ENCODE data around the gene CCR2.

CCR2 gene

DNA sequence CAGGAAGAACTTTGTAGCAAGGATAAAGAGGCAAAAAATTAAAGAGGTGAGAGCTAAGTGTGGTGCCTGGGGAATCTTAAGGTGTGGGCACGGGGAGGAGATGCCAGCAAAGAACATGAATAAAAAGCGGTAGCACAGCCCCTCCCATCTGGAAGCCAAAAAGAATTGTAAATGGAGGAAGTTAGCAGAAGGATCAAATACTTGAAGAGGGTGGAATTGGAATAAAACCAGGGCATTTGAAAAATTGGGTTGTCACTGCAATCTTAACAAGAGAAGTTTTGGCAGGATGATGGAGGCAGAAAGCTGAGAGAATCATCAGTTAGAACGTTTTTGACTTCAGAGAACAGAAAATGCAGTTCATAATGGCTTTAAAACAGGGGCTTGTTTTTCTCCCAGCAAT is 2.4 kb downstream of the CCR2 start:
- DNase-seq: no peak

DNA sequence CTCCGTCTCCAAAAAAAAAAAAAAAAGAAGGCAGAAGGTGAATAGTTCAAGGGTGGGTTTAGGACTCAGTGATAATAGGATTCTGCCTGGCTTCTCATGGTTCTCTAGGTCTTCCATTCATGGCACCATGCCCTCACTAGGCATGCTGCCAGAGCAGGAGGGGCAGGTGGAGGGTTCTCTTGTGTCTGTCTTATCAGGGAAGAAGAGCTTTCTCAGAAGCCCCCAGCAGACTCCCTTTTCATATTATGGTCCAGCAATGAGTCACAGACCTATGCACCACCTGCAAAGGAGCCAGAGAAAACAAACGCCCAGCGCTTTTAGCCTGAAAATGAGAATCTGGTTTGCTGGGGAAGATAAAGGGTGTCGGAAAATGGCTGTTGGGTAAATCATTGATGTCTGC is 3.0 kb downstream of the CCR2 start:
- no peak for DNase-seq

DNA sequence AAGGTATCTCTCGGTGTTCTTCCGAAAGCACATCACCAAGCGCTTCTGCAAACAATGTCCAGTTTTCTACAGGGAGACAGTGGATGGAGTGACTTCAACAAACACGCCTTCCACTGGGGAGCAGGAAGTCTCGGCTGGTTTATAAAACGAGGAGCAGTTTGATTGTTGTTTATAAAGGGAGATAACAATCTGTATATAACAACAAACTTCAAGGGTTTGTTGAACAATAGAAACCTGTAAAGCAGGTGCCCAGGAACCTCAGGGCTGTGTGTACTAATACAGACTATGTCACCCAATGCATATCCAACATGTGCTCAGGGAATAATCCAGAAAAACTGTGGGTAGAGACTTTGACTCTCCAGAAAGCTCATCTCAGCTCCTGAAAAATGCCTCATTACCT is 4.6 kb downstream of the CCR2 start:
- DNase-seq: no peak

DNA sequence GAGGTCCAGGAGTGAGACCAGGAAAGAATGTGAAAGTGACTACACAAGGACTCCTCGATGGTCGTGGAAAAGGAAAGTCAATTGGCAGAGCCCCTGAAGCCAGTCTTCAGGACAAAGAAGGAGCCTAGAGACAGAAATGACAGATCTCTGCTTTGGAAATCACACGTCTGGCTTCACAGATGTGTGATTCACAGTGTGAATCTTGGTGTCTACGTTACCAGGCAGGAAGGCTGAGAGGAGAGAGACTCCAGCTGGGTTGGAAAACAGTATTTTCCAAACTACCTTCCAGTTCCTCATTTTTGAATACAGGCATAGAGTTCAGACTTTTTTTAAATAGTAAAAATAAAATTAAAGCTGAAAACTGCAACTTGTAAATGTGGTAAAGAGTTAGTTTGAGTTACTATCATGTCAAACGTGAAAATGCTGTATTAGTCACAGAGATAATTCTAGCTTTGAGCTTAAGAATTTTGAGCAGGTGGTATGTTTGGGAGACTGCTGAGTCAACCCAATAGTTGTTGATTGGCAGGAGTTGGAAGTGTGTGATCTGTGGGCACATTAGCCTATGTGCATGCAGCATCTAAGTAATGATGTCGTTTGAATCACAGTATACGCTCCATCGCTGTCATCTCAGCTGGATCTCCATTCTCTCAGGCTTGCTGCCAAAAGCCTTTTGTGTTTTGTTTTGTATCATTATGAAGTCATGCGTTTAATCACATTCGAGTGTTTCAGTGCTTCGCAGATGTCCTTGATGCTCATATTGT is 6.0 kb downstream of the CCR2 start:
- DNase-seq: no peak

DNA sequence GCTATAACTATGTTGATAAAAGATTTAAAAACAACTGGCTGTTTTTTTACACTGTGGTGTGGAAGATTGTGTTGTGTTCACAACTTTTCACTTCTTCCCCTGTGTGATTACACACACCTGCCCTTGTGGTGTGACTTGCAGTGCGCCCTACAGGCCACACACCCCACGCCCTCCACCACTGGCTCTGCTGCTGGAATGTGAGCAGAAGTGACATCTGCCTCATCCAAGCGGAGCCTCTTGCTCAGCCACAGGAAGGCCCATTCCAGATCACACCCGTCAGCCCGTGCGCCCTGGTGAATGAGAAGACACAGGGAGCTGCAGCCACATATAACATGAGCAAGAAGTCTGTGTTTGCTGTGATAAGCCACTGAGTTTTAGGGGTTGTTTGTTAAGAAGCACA is 7.0 kb downstream of the CCR2 start:
- no peak for DNase-seq

DNA sequence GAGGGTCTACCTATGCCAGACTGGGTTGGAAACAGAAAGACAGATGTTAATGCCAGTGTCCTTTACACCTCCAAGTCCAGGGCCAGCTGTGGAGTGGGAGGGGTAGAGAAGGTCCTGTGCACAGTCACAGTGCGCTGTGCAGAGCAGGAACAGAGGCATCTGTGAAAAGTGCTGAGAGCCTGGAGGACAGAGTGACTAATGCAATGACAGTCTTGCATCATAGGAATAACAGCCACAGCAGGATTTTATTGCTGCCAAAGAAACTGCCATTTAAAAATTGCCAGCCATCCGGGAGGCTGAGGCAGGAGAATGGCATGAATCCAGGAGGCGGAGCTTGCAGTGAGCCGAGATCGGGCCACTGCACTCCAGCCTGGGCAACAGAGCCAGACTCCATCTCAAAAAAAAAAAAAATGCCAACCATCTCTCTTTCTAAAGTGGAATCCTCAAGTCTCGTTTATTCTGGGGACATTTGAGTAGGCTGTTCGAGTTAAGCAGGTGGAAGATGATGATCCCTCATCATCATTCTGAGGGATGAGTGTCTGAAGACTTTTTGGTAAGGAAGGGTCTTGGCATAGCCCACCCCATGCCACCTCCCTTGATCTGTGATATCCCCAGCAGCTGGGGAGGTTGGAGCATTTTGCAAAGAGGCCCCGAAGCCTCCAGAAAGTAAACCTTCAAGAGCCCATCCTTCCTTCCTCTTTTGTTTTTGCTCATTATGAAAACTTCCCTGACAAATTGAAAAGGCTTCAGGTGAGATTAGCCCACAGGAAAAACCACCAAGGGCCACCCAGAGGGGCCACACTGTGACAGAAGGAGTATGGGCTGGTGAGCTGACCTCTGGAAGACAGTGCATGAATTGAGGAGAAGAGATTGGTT is 7.7 kb downstream of the CCR2 start:
- DNase-seq: no peak

DNA sequence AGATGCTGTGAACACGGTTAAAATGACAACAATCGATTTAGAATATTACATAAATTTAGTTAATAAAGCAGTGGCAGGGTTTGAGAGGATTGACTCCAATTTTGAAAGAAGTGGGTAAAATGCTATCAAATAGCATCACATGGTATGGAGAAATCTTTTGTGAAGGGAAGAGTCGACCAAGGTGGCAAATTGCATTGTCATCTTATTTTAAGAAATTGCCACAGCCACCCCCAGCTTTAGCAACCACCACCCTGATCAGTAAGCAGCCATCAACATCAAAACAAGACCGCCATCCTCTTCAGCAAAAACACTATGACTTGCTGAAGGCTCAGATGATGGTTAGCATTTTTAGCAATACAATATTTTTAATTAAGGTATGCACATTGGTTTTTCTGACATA is 11.1 kb downstream of the CCR2 start:
- no peak for DNase-seq

DNA sequence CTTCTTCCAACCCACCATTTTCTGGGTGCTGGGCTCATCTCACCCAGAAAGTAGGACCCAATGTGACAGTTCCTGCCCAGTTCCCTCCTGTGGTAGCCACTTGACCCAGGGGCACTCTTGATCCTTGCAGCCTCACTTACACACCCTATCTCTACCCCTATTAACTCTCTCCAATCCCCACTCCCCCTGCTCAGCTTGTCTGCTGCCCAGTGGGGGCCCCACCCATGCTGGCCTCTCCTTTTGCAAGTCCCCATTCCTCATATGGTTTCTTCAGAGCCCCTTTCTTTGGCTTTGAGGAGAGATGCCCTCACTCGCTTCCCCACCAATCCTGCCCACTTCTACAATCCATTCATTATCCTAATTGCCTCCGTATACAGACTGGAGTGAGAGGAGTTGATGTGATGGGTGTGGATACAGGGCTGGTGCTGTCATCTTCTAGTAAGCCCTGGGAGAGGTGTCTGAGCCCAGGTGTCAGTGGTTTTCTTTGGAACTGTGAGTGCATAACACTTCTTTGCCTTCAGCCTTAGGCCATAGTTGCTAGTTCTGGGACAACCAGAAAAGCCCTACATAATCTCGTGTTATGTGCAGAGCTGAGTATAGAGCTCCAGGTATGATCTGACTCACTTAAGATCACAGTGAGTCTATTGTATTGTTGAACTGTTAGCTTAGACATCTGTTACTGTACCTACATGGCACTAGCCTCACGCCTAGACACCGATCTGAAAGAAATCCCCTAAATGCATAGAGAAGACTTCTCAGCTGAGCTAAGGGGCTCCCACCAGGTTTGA is 12.0 kb downstream of the CCR2 start:
- DNase-seq: no peak

DNA sequence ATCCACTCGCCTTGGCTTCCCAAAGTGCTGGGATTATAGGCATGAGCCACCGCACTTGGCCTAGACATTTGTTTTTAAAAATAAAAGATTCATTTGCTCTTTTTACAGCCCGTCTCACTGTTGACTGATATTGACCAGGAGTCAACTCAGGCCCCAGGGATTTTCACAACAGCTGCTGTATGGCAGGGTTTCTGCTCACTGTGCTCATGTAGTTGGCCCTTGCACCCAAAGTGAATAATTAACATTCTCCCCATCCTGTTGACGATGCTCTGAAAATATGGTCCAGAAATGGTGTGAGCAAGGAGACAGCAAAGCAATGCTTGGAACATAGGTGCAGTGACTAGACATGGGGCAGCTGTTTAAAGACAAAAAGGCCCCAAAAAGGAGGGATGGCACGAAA is 13.9 kb downstream of the CCR2 start:
- no peak for DNase-seq

DNA sequence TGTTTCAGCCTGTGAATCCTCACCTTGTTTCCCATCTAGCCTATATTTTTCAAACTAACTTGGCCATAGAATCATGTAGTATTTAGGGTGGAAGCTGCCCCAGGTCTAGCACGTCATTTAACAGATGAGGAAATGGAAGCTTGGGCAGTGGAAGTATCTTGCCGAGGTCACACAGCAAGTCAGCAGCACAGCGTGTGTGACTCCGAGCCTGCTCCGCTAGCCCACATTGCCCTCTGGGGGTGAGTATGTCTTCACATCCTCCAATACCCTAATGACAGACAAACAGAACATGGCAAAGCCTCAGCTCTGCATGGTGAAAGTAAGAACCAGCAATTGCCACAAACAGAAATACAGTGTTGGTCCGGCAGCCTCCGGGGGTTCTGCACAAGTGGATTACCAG is 14.7 kb downstream of the CCR2 start:
- no peak for DNase-seq

DNA sequence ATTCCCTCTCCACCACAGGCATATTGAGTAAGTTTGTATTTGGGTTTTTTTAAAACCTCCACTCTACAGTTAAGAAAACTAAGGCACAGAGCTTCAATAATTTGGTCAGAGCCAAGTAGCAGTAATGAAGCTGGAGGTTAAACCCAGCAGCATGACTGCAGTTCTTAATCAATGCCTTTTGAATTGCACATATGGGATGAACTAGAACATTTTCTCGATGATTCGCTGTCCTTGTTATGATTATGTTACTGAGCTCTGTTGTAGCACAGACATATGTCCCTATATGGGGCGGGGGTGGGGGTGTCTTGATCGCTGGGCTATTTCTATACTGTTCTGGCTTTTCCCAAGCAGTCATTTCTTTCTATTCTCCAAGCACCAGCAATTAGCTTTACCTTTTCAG is 15.2 kb downstream of the CCR2 start:
- no peak for DNase-seq

DNA sequence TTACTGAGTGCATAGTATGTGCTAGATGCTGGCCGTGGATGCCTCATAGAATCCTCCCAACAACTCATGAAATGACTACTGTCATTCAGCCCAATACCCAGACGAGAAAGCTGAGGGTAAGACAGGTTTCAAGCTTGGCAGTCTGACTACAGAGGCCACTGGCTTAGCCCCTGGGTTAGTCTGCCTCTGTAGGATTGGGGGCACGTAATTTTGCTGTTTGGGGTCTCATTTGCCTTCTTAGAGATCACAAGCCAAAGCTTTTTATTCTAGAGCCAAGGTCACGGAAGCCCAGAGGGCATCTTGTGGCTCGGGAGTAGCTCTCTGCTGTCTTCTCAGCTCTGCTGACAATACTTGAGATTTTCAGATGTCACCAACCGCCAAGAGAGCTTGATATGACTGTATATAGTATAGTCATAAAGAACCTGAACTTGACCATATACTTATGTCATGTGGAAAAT is 15.8 kb downstream of the CCR2 start:
- DNase-seq: no peak

DNA sequence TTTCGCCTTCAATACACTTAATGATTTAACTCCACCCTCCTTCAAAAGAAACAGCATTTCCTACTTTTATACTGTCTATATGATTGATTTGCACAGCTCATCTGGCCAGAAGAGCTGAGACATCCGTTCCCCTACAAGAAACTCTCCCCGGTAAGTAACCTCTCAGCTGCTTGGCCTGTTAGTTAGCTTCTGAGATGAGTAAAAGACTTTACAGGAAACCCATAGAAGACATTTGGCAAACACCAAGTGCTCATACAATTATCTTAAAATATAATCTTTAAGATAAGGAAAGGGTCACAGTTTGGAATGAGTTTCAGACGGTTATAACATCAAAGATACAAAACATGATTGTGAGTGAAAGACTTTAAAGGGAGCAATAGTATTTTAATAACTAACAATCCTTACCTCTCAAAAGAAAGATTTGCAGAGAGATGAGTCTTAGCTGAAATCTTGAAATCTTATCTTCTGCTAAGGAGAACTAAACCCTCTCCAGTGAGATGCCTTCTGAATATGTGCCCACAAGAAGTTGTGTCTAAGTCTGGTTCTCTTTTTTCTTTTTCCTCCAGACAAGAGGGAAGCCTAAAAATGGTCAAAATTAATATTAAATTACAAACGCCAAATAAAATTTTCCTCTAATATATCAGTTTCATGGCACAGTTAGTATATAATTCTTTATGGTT is 17.1 kb downstream of the CCR2 start, which contains the start of gene CCR5:
Gene CCR5, plus strand, starts transcription at position 108 of the 680 bp plus-strand sequence. CDS start 1,957 bp downstream, outside the sequence.
- DNase-seq: no peak

DNA sequence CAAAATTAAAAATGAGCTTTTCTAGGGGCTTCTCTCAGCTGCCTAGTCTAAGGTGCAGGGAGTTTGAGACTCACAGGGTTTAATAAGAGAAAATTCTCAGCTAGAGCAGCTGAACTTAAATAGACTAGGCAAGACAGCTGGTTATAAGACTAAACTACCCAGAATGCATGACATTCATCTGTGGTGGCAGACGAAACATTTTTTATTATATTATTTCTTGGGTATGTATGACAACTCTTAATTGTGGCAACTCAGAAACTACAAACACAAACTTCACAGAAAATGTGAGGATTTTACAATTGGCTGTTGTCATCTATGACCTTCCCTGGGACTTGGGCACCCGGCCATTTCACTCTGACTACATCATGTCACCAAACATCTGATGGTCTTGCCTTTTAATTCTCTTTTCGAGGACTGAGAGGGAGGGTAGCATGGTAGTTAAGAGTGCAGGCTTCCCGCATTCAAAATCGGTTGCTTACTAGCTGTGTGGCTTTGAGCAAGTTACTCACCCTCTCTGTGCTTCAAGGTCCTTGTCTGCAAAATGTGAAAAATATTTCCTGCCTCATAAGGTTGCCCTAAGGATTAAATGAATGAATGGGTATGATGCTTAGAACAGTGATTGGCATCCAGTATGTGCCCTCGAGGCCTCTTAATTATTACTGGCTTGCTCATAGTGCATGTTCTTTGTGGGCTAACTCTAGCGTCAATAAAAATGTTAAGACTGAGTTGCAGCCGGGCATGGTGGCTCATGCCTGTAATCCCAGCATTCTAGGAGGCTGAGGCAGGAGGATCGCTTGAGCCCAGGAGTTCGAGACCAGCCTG is 17.8 kb downstream of the CCR2 start:
- no peak for DNase-seq

DNA sequence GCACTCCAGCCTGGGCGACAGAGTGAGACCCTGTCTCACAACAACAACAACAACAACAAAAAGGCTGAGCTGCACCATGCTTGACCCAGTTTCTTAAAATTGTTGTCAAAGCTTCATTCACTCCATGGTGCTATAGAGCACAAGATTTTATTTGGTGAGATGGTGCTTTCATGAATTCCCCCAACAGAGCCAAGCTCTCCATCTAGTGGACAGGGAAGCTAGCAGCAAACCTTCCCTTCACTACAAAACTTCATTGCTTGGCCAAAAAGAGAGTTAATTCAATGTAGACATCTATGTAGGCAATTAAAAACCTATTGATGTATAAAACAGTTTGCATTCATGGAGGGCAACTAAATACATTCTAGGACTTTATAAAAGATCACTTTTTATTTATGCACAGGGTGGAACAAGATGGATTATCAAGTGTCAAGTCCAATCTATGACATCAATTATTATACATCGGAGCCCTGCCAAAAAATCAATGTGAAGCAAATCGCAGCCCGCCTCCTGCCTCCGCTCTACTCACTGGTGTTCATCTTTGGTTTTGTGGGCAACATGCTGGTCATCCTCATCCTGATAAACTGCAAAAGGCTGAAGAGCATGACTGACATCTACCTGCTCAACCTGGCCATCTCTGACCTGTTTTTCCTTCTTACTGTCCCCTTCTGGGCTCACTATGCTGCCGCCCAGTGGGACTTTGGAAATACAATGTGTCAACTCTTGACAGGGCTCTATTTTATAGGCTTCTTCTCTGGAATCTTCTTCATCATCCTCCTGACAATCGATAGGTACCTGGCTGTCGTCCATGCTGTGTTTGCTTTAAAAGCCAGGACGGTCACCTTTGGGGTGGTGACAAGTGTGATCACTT is 18.8 kb downstream of the CCR2 start:
- DNase-seq: no peak

DNA sequence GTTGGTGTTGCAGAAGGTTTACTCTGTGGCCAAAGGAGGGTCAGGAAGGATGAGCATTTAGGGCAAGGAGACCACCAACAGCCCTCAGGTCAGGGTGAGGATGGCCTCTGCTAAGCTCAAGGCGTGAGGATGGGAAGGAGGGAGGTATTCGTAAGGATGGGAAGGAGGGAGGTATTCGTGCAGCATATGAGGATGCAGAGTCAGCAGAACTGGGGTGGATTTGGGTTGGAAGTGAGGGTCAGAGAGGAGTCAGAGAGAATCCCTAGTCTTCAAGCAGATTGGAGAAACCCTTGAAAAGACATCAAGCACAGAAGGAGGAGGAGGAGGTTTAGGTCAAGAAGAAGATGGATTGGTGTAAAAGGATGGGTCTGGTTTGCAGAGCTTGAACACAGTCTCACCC is 20.8 kb downstream of the CCR2 start:
- no peak for DNase-seq

DNA sequence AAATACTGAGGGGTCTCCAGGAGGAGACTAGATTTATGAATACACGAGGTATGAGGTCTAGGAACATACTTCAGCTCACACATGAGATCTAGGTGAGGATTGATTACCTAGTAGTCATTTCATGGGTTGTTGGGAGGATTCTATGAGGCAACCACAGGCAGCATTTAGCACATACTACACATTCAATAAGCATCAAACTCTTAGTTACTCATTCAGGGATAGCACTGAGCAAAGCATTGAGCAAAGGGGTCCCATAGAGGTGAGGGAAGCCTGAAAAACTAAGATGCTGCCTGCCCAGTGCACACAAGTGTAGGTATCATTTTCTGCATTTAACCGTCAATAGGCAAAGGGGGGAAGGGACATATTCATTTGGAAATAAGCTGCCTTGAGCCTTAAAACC is 21.3 kb downstream of the CCR2 start:
- DNase-seq: no peak

DNA sequence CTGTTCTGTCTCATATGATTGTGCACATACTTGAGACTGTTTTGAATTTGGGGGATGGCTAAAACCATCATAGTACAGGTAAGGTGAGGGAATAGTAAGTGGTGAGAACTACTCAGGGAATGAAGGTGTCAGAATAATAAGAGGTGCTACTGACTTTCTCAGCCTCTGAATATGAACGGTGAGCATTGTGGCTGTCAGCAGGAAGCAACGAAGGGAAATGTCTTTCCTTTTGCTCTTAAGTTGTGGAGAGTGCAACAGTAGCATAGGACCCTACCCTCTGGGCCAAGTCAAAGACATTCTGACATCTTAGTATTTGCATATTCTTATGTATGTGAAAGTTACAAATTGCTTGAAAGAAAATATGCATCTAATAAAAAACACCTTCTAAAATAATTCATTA is 21.9 kb downstream of the CCR2 start:
- no peak for DNase-seq

DNA sequence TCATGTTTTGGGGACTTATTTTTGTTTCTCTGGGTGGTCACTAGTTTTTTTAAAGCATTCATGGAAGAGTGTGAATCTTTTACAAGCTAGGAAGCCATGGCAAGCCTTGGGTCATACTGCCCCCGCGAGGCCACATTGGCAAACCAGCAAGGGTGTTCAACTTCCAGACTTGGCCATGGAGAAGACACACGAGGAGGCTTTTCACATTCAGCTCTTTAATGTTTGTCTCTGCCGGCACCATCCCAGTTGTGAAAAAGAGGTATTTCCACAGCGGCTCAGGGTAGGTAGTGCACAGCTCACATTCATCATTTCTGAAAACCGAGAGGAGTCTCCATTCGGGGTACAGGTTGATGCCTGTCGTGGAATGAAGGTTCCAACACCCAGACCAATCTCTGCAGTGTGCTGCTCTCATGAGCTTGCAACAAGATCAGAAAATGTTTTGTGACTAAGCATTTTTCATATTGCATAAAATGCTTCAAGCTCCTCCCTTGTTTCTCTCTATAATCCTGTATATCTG is 24.6 kb downstream of the CCR2 start:
- DNase-seq: no peak

DNA sequence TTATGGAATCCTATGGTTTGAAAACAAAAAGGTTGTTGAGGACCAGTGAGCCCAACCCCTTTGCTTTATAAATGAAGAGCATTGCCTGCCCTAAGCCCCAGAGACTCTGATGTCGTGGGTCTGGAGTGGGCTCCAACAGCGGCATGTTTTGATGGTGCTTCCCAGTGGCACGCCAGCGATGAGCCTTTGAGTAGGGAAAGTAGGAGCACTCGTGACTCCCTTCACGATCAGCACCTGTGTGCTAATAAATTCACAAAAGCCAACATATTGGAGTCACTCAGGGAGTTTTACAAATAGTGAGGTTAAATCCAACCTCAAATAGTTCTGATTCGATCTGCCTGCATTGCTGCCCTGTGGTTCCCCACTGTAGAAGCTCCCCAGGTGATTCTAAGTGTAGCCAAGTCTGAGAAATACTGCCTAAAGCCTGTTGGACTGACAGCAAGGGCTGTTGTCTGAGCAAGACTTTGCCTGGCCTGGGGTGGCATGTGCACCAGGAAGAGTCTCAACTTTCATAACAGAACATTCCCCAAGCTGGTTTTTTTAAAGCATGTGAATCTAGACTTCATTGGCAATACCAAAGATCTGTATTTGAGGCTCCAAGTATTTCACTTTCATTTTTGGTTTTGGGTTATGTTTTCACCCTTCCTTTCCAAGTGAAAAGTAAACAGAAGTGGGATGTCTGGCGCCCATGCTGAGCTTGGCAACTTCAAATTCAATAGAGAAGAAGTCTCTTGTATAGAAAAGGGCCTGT is 26.7 kb downstream of the CCR2 start:
- no peak for DNase-seq

Measured in NCI-H446 treated with DMSO at 0.1 percent for 48 hours (cell line).